NCI-H82 treated with DMSO at 0.1 percent for 48 hours (cell line): Measurements from ENCODE around the gene NDUFB5.
"Not testable (repeated sequence)": the region's sequence is repeated elsewhere in the genome, so short reads cannot be mapped to it uniquely, and the experiment has no call there.

Experiments
- DNase-seq: peaks from one replicate; lab custom pipeline; 2025; ENCODE audit not compliant: unreplicated experiment; lab: John Stamatoyannopoulos, UW

Gene NDUFB5

GRCh38 chr3:179630753-179631451 is 26.3 kb downstream of the NDUFB5 start:
- no peak for DNase-seq

- DNase-seq, result no peak
Measured at GRCh38 chr3:179640469-179640868, 35.9 kb downstream of the NDUFB5 start.

DNA sequence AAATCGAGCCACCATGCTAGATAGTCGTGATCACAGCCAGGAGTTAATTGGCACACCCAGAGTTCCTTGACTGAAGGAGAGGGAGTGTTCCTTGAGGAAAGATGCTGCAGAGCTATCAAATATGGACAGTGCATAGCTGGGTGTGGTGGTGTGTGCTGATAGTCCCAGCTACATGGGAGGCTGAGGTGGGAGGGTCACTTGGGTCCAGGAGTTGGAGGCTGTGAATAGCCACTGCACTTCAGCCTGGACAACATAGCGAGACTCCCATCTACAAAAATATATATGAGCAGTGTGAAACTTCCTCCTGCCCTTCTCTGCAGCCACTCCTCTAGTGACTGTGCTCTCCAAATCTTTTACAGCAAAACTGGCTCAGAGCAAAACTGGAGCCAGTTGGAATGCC is 38.3 kb downstream of the NDUFB5 start:
- DNase-seq, result no peak

GRCh38 chr3:179643837-179644236 is 39.2 kb downstream of the NDUFB5 start:
- not testable (repeated sequence) for DNase-seq

- no peak for DNase-seq
Measured at GRCh38 chr3:179646177-179646576, 41.6 kb downstream of the NDUFB5 start.

DNA sequence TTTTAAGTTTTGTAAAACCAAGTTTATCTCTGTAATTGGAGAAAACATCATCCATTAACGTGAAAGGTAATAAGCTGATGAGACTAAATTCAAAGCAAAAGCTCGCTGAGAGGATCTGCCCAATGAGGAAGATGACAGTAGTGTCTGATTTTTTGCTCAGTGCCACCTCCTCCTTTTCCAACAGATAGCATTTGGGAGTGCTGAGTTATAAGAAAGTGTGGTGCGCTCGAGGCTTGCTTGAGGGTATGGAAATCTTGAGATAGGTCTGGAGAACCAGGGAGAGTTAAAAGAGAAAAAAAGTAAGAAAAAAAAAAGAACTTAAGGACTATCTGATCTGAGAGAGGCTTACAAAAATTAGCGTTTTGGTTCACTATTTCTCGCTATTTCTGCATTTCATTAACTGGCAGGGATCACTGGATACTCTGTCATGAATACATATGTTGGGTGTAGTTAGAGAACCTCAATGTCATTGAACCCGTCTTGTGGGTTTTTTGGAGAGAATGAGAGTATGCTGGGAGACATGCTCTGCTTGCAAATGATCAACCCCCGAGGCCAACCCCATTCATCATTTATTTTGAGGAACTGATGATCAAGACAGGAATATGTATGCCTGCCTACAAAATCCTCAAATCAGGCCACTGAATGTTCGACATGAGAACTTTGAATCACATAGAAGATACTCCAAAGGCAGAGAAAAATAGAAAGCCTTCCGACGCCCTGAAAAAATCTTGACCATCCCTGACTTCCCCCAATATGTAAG is 47.3 kb downstream of the NDUFB5 start:
- DNase-seq, result no peak

GRCh38 chr3:179652447-179653095 is 48.0 kb downstream of the NDUFB5 start, which contains the start of gene USP13:
Gene USP13 (plus strand): TSS chr3:179653040. CDS start chr3:179653226, 186 bp downstream.
- peak; percentile 66 for DNase-seq

DNA sequence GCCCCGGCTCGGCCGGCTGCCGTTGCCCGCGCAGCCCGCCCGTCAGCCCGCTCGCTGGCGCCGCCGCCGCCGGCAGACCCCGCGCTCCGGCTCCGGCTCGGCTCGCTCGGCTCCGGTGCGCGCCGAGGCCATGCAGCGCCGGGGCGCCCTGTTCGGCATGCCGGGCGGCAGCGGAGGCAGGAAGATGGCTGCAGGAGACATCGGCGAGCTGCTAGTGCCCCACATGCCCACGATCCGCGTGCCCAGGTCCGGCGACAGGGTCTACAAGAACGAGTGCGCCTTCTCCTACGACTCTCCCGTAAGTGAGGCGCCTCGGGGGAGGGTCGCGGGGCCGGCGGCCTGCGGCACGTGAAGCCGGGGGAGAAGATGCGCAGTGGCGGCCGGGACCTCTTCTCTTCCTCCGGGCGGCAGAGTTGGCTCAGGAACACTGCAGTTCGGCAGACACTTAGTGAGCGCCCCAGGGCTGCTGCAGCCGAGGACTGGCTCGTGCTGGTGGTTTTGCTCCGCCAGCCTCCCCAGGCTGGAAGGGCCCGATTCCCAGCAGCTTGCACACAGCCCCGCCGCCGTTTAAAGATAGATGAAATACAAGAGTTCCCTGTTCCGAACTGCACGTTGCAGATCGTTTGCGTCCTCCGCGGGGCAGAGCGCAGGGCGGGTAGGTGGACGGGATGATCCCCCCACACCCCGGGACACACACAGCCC is 48.7 kb downstream of the NDUFB5 start:
- DNase-seq, result peak; percentile 42

DNA sequence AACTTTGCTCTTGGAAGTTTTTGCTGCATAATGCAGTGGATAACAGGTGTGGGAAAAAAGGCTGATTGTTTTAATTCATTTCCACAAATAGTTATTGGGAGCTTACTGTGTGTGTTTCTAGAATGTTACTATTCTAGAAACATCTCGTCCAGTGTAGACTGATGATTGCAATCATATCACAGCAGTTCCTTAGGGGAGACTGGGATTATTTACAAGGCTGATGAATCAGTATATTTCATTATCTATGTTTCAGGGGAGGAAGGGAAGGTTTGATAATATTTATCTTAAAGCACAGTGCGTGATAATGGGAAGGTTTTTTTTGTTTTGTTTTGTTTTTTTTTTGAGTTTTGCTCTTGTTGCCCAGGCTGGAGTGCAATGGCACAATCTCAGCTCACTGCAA is 50.6 kb downstream of the NDUFB5 start:
- DNase-seq, result no peak

DNA sequence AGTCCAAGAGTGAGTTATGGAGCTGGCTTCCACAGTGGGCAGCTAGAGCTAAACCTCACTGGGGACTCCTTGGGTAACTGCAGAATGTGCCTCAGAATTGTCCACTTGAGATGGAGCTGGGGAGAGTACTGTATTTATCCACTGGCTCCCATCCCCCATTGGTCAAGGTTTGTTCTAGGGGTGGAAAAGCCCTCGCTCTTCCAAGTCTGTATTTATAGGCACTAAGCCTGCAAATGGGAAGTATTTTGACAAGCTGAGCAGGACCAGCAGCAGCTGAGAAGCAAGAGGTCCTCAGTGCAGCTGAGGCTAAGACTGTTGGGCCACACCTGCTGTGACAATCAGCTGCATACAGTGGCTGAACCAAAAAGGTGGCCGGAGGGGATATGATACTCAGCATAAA is 54.0 kb downstream of the NDUFB5 start:
- no peak for DNase-seq

- DNase-seq, result no peak
Measured at GRCh38 chr3:179660872-179661271, 56.3 kb downstream of the NDUFB5 start.

DNA sequence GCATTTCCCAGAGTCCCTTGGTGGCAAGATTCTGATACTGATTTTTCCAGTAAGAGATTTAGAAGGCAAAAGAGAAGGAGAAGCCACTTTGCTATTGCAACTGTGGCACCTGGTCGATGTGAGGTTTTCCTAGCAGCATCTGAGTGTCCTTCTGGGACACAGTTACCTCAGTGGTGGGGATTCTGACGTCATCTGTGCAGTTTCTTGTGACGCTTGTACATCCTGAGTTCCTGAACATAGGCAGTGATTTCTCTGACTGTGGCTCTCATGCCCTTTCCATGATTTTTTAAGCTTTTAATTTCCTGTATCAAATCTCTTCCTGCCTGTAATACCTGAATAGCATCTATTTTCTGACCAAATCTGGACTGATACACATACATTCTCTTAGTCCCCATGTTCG is 57.2 kb downstream of the NDUFB5 start:
- no peak for DNase-seq

GRCh38 chr3:179663093-179663492 is 58.5 kb downstream of the NDUFB5 start:
- no peak for DNase-seq

- DNase-seq, result no peak
Measured at GRCh38 chr3:179666030-179666429, 61.4 kb downstream of the NDUFB5 start.

GRCh38 chr3:179666436-179667035 is 61.9 kb downstream of the NDUFB5 start:
- DNase-seq, result peak; percentile 53

- no peak for DNase-seq
Measured at GRCh38 chr3:179668429-179668828, 63.8 kb downstream of the NDUFB5 start.

GRCh38 chr3:179670311-179670710 is 65.7 kb downstream of the NDUFB5 start:
- no peak for DNase-seq

DNA sequence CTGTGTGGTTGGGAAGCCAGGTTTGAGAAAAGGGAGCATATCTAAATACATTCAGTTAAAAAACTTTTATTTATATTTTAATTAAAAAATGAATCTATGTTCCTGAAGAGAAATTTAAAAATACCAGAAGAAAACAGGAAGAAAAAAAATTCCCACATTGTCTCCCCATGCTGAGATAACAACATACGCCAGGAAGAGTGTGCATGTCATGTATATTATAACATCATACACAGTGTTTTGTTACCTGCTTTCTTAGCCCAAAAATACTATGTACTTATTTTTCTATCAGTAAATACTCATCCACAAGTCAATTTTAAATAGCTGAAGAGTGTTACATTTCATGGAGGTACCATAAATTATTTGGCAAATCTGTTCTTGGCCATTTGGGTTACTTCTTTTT is 66.7 kb downstream of the NDUFB5 start:
- DNase-seq, result no peak

GRCh38 chr3:179671747-179672242 is 67.2 kb downstream of the NDUFB5 start:
- DNase-seq, result no peak

- DNase-seq, result no peak
Measured at GRCh38 chr3:179672918-179673317, 68.3 kb downstream of the NDUFB5 start.

GRCh38 chr3:179673523-179673922 is 68.9 kb downstream of the NDUFB5 start:
- no peak for DNase-seq
